GM12878 (cell line): ENCODE data around the gene DUOX2. TPM values are rescaled to one million over a fixed set of nuclear protein-coding genes. Genes with fewer than 3 reads are reported as not detected.

Experiments used
- ATAC-seq: fragments of 200-7000 bp; cut with Tn5 transposase; 3 replicates; pipeline ENCODE4 v1.9.1; 2020; ENCODE audit warnings: mild to moderate bottlenecking, moderate library complexity
- BruUV-seq: library from RNA; stranded (reverse); fragments of 400-500 nt; replicated peaks from 2 replicates; lab custom pipeline; 2021; lab: Mats Ljungman, UMichigan
- CTCF ChIA-PET: fragments of 300-600 bp; sonication (Branson Sonifier 250); formaldehyde crosslinking; extraction: SDS; loops from one replicate; lab custom pipeline; 2021; ENCODE audit warnings: inconsistent platforms; lab: Yijun Ruan, JAX
- POLR2A ChIA-PET: fragments of 350-600 bp; formaldehyde crosslinking; extraction: SDS; loops from one replicate; lab custom pipeline; 2021; ENCODE audit warnings: inconsistent platforms; lab: Charles Lee
- RAD21 ChIA-PET: fragments of 300-600 bp; sonication (Branson Sonifier 250); formaldehyde crosslinking; loops from one replicate; lab custom pipeline; 2023; ENCODE audit warnings: antibody characterized with exemption; ENCODE audit not compliant: unreplicated experiment; lab: Charles Lee
- SMC1A ChIA-PET: fragments of 300-600 bp; sonication (Branson Sonifier 250); formaldehyde crosslinking; loops from one replicate; lab custom pipeline; 2023; ENCODE audit not compliant: unreplicated experiment, uncharacterized antibody; lab: Charles Lee
- DNase-seq: peaks from one replicate; pipeline ENCODE4 v3.0.0-alpha.2; 2011; ENCODE audit warnings: low read depth, low spot score
- FAIRE-seq: peaks from 3 replicates; lab custom pipeline; 2011; peaks lifted over from hg19 to GRCh38; lab: Jason Lieb, UNC
- H2AFZ ChIP-seq: 2 replicates; pipeline ENCODE4 v1.6.0; 2011; ENCODE audit warnings: low read depth, low read length, control low read depth; ENCODE audit not compliant: control insufficient read depth
- H3K27ac ChIP-seq: 2 replicates; pipeline ENCODE4 v1.5.1; 2011; ENCODE audit warnings: control low read depth; ENCODE audit not compliant: control insufficient read depth, insufficient read depth
- H3K27me3 ChIP-seq, 2 experiments: replicated peaks in 1 of 2; 2 replicates each; pipeline versions ENCODE4 v1.6.0 to v1.6.1; 2011; ENCODE audit warnings: low read length in 1 of 2; ENCODE audit not compliant: control insufficient read depth in 2 of 2, insufficient read depth in 2 of 2
- H3K36me3 ChIP-seq, 2 experiments: 2 replicates each; pipeline ENCODE4 v1.5.1; 2011; ENCODE audit warnings: low read length in 1 of 2; ENCODE audit not compliant: control insufficient read depth in 2 of 2, insufficient read depth in 2 of 2
- H3K4me1 ChIP-seq: 2 replicates; pipeline ENCODE4 v1.6.1; 2011; ENCODE audit warnings: mild to moderate bottlenecking, low read length, moderate library complexity, mixed read lengths; ENCODE audit not compliant: control insufficient read depth, insufficient read depth
- H3K4me2 ChIP-seq: 2 replicates; pipeline ENCODE4 v1.6.0; 2011; ENCODE audit warnings: control low read depth; ENCODE audit not compliant: control insufficient read depth, insufficient read depth
- H3K4me3 ChIP-seq: fragments of 200-600 bp; sonication (generic); 2 replicates; pipeline ENCODE4 v1.5.1; 2016
- H3K79me2 ChIP-seq: 2 replicates; pipeline ENCODE4 v1.6.0; 2011; ENCODE audit warnings: low read length; ENCODE audit not compliant: control insufficient read depth, insufficient read depth
- H3K9ac ChIP-seq: 2 replicates; pipeline ENCODE4 v1.8.0; 2011; ENCODE audit warnings: low read length, control low read depth, mixed read lengths; ENCODE audit not compliant: control insufficient read depth, insufficient read depth
- H3K9me3 ChIP-seq: replicated peaks from 3 replicates; pipeline ENCODE4 v1.5.1; 2011; ENCODE audit warnings: mild to moderate bottlenecking, low read length; ENCODE audit not compliant: control insufficient read depth, insufficient read depth
- H4K20me1 ChIP-seq: 2 replicates; pipeline ENCODE4 v1.6.0; 2011; ENCODE audit not compliant: control insufficient read depth, insufficient read depth
- ASH2L ChIP-seq: fragments of 300-600, 200-600 bp; sonication (generic); IDR thresholded peaks from 2 replicates; pipeline ENCODE4 v1.6.1; 2017; ENCODE audit warnings: low read depth, mild to moderate bottlenecking, borderline replicate concordance
- EGR1 ChIP-seq, 2 experiments: IDR thresholded peaks; 1 replicate in 1 of 2; 2 replicates in 1 of 2; pipeline ENCODE4 v1.6.1; 2011 to 2012; ENCODE audit warnings: low read depth in 2 of 2, low read length in 2 of 2, borderline replicate concordance in 1 of 2, mild to moderate bottlenecking in 1 of 2, moderate library complexity in 1 of 2
- ETV6 ChIP-seq, 2 experiments: fragments of 450-650 bp in 1 of 2; IDR thresholded peaks in 1 of 2; conservative IDR thresholded peaks in 1 of 2; 2 replicates each; pipeline ENCODE4 v1.6.1; 2014; ENCODE audit warnings: antibody characterized with exemption in 1 of 2, borderline replicate concordance in 1 of 2, low read depth in 1 of 2, mild to moderate bottlenecking in 1 of 2, moderate library complexity in 1 of 2
- FOS ChIP-seq: IDR thresholded peaks from 3 replicates; pipeline ENCODE4 v1.6.1; 2011; ENCODE audit warnings: borderline replicate concordance; ENCODE audit not compliant: insufficient read length; ENCODE audit errors: extremely low read depth
- GABPA ChIP-seq: IDR thresholded peaks from 2 replicates; pipeline ENCODE4 v1.6.1; 2014; ENCODE audit warnings: antibody characterized with exemption, low read depth, mild to moderate bottlenecking, inconsistent platforms
- POLR2A ChIP-seq: IDR thresholded peaks from 2 replicates; pipeline ENCODE4 v1.6.1; 2011; ENCODE audit warnings: low read depth, mild to moderate bottlenecking, low read length
- RAD21 ChIP-seq: IDR thresholded peaks from 2 replicates; pipeline ENCODE4 v1.6.1; 2011; ENCODE audit warnings: mild to moderate bottlenecking, low read depth, low read length, moderate library complexity; ENCODE audit not compliant: insufficient read depth
- SPI1 ChIP-seq: IDR thresholded peaks from 2 replicates; pipeline ENCODE4 v1.6.1; 2011; ENCODE audit warnings: low read depth, mild to moderate bottlenecking, low read length, moderate library complexity, borderline replicate concordance; ENCODE audit not compliant: insufficient read depth
- SRF ChIP-seq, 2 experiments: IDR thresholded peaks; 2 replicates each; pipeline ENCODE4 v1.6.1; 2011; ENCODE audit warnings: low read depth in 2 of 2, low read length in 2 of 2, mild to moderate bottlenecking in 1 of 2, moderate library complexity in 1 of 2
- SUPT20H ChIP-seq: IDR thresholded peaks from 2 replicates; pipeline ENCODE4 v1.6.1; 2011; ENCODE audit warnings: low read depth, mild to moderate bottlenecking, low read length, moderate library complexity, borderline replicate concordance; ENCODE audit not compliant: control insufficient read depth
- WRNIP1 ChIP-seq: IDR thresholded peaks from 2 replicates; pipeline ENCODE4 v1.6.1; 2011; ENCODE audit warnings: low read depth, low read length, improper control_type of control experiment, borderline replicate concordance
- YBX1 ChIP-seq: fragments of 450-650 bp; IDR thresholded peaks from 2 replicates; pipeline ENCODE4 v1.6.1; 2016; ENCODE audit warnings: antibody characterized with exemption
- WGBS: methylation state at CpG from one replicate; pipeline ENCODE4 v1.1.6; 2016; ENCODE audit warnings: low lambda C conversion rate; ENCODE audit not compliant: insufficient replicate concordance, insufficient coverage; ENCODE audit errors: missing lambda C conversion rate; 5-methylcytosine and 5-hydroxymethylcytosine counted together
- in situ Hi-C: fragments of 300-500 bp; cut with MboI; formaldehyde crosslinking; loops from 9 replicates; pipeline ENCODE4 v1.14.3; 2018; ENCODE audit warnings: mixed read lengths
- intact Hi-C: fragments of 100-400 bp; cut with micrococcal nuclease; formaldehyde crosslinking; loops from one replicate; pipeline ENCODE4 v1.14.2; 2022; ENCODE audit not compliant: unreplicated experiment
- polyA plus RNA-seq, 11 experiments: library from polyadenylated mRNA; depleted of rRNA in 4 of 11; unstranded in 6 of 11; stranded (reverse) in 5 of 11; fragments of >200 nt; fragmentation: Nextera tagmentation in 4 of 11; fragmentation: Illumina TruSeq in 1 of 11; extraction: Ambion mirVana in 4 of 11; extraction: Trizol in 1 of 11; gene quantifications; 1 replicate in 1 of 11; 2 replicates in 10 of 11; pipeline versions ENCODE4 v1.2.1 to v1.2.3, GENCODE V29; 2011 to 2016; ENCODE audit warnings: inconsistent platforms in 2 of 11, missing spikeins in 2 of 11, low read depth in 1 of 11
- total RNA-seq, 4 experiments: library from RNA; depleted of rRNA in 3 of 4; stranded (reverse); fragments of >200 nt in 3 of 4; fragmentation: Illumina TruSeq in 1 of 4; extraction: Trizol in 1 of 4; gene quantifications; 2 replicates each; pipeline versions ENCODE4 v1.2.1 to v1.2.3, GENCODE V29; 2013 to 2021
- TF ChIP-seq, protein P1 (sequence below): fragments of 450-650 bp; IDR thresholded peaks from 2 replicates; pipeline ENCODE4 v1.6.1; 2017; ENCODE audit warnings: mild to moderate bottlenecking
- TF ChIP-seq, protein P2 (sequence below): fragments of 150-350 bp; IDR thresholded peaks from 2 replicates; pipeline ENCODE4 v1.6.1; 2016; ENCODE audit warnings: low read depth, low read length

Gene DUOX2
- total and polyA plus RNA-seq, 10 of the 15 experiments (the other 5 are each of a cell fraction or from before 2014, with no cell fraction given), result 0.05 TPM; not detected in 9

DNA sequence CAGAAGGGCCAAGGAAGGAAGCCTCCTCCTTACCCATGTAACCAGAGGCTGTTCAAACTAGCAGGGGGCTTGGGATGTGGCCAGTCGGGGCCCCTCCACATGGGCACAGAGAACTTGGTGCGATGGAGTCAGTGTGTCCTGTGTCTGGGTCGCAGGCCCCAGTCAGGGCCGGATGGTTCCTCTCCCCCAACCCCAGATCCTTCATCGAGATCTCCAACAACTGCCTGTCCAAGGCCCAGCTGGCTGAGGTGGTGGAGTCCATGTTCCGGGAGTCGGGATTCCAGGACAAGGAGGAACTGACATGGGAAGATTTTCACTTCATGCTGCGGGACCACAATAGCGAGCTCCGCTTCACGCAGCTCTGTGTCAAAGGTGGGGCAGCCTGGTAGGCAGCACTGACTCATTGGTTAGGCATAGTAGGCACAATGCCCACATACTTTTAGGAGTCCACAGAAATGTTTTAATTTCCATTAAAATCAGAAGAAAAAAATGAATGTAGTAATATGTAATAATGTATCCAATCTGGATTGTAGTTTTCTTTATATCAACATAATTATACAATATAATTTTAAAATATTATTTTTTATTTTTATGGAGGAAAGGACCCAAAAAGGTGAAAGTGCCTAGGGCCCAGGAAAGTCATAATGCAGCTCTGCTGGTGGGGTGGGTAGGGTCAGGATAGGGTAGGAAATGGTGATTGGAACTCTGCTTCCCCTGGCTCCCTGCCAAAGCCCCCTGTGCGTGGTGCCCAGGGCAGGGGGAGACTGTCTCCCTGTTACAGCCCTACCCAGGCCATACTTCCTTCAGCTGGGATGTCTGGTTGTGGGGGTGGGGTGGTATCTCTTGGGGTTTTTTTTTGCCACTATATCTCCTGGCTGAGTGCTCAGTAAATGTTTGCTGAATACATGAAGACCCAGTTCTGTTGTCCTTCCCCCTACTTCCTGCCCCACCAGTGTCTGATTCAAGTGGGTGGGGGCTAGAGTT lies 34.4 kb upstream of the DUOX2 start (continued):
- TF ChIP-seq SUPT20H (no peak), RAD21 (no peak), SRF (IDR thresholded peaks at IDR 0.05; ENCODE audit: low read depth in 2 of 2, low read length in 2 of 2) (no peak)

DNA sequence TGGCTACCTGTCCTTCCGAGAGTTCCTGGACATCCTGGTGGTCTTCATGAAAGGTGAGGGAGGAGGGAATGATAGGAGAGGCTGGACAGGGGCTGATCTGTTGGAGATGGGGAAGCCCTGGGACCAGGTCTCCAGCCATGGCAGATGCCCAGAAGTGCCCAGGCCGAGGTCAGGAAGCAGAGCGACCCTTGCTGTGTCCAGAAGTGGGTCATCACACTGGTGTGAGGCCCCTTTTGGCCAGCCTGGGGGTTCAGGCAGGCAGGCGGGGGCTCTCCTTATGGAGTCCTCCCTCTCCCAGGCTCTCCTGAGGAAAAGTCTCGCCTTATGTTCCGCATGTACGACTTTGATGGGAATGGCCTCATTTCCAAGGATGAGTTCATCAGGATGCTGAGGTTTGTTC lies 33.6 kb upstream of the DUOX2 start:
- in situ Hi-C loops (no loop called here), intact Hi-C loops (no loop called here)
- WGBS, result 67% methylated on average over 7 of the region's 7 CpGs
- ChIA-PET SMC1A (no interaction called here), POLR2A (no interaction called here), CTCF (interaction anchor here (0.6 to 1.2 kb wide), 2 partner anchors 15 to 30 kb away, joined by 3 read pairs; no protein-coding TSS in a partner anchor), RAD21 (no interaction called here)
- DNase-seq (no peak), FAIRE-seq (no peak), ATAC-seq (no peak)
- no peak overlapping the region for H3K4me3 ChIP-seq
- H3K79me2 ChIP-seq, result no peaks in the 10 kb centered on the region
- no peaks in the 10 kb centered on the region for H3K36me3 ChIP-seq
- H4K20me1 ChIP-seq, result no peaks in the 10 kb centered on the region
- H3K27ac ChIP-seq, result no peak overlapping the region
- no peaks in the 10 kb centered on the region for H3K27me3 ChIP-seq
- no TSS peak for BruUV-seq
- H3K9ac ChIP-seq, result no peak overlapping the region
- no peak overlapping the region for H3K4me2 ChIP-seq
- H3K4me1 ChIP-seq, result no peaks in the 10 kb centered on the region
- no peak overlapping the region for H2AFZ ChIP-seq
- H3K9me3 ChIP-seq, result no peaks in the 10 kb centered on the region
- TF ChIP-seq SPI1 (no peak), ASH2L (no peak), YBX1 (no peak), WRNIP1 (no peak), FOS (no peak), GABPA (no peak), ETV6 (conservative IDR thresholded peaks at IDR 0.05 in 1 of 2, IDR thresholded peaks at IDR 0.05 in 1 of 2; ENCODE audit: borderline replicate concordance in 1 of 2, low read depth in 1 of 2) (no peak), POLR2A (no peak), EGR1 (IDR thresholded peaks at IDR 0.05; ENCODE audit: borderline replicate concordance in 1 of 2, low read depth in 2 of 2, low read length in 2 of 2) (no peak)
- TF ChIP-seq, protein P1, sequence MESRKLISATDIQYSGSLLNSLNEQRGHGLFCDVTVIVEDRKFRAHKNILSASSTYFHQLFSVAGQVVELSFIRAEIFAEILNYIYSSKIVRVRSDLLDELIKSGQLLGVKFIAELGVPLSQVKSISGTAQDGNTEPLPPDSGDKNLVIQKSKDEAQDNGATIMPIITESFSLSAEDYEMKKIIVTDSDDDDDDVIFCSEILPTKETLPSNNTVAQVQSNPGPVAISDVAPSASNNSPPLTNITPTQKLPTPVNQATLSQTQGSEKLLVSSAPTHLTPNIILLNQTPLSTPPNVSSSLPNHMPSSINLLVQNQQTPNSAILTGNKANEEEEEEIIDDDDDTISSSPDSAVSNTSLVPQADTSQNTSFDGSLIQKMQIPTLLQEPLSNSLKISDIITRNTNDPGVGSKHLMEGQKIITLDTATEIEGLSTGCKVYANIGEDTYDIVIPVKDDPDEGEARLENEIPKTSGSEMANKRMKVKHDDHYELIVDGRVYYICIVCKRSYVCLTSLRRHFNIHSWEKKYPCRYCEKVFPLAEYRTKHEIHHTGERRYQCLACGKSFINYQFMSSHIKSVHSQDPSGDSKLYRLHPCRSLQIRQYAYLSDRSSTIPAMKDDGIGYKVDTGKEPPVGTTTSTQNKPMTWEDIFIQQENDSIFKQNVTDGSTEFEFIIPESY, result no peak
- TF ChIP-seq, protein P2, sequence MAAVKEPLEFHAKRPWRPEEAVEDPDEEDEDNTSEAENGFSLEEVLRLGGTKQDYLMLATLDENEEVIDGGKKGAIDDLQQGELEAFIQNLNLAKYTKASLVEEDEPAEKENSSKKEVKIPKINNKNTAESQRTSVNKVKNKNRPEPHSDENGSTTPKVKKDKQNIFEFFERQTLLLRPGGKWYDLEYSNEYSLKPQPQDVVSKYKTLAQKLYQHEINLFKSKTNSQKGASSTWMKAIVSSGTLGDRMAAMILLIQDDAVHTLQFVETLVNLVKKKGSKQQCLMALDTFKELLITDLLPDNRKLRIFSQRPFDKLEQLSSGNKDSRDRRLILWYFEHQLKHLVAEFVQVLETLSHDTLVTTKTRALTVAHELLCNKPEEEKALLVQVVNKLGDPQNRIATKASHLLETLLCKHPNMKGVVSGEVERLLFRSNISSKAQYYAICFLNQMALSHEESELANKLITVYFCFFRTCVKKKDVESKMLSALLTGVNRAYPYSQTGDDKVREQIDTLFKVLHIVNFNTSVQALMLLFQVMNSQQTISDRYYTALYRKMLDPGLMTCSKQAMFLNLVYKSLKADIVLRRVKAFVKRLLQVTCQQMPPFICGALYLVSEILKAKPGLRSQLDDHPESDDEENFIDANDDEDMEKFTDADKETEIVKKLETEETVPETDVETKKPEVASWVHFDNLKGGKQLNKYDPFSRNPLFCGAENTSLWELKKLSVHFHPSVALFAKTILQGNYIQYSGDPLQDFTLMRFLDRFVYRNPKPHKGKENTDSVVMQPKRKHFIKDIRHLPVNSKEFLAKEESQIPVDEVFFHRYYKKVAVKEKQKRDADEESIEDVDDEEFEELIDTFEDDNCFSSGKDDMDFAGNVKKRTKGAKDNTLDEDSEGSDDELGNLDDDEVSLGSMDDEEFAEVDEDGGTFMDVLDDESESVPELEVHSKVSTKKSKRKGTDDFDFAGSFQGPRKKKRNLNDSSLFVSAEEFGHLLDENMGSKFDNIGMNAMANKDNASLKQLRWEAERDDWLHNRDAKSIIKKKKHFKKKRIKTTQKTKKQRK, result no peak
